SJCRH30 (cell line): ENCODE measurements around the gene RASGRP4. TPM values are rescaled to one million over a fixed set of nuclear protein-coding genes. Genes with fewer than 3 reads are reported as not detected.
"Not testable (repeated sequence)": the region's sequence is repeated elsewhere in the genome, so short reads cannot be mapped to it uniquely, and the experiment has no call there.

Source experiments
- DNase-seq, 2 experiments: peaks; one replicate each; pipeline ENCODE4 v3.0.0-alpha.2; 2015 to 2020
- H3K27ac ChIP-seq: fragments of 250-450 bp; sonication (Bioruptor Pico); 2 replicates; pipeline ENCODE4 v1.5.1; 2020; ENCODE audit warnings: mild to moderate bottlenecking, moderate library complexity
- H3K27me3 ChIP-seq: fragments of 250-450 bp; sonication (Bioruptor Pico); 2 replicates; pipeline ENCODE4 v1.5.1; 2020; ENCODE audit warnings: mild to moderate bottlenecking, moderate library complexity
- H3K36me3 ChIP-seq: fragments of 250-450 bp; sonication (Bioruptor Pico); 2 replicates; pipeline ENCODE4 v1.5.1; 2020; ENCODE audit warnings: mild to moderate bottlenecking, moderate library complexity
- H3K4me1 ChIP-seq: fragments of 250-450 bp; sonication (Bioruptor Pico); 2 replicates; pipeline ENCODE4 v1.5.1; 2020; ENCODE audit warnings: mild to moderate bottlenecking, moderate library complexity
- H3K4me3 ChIP-seq: fragments of 250-450 bp; sonication (Bioruptor Pico); 2 replicates; pipeline ENCODE4 v1.5.1; 2020; ENCODE audit warnings: mild to moderate bottlenecking, moderate library complexity
- H3K9me3 ChIP-seq: fragments of 250-450 bp; sonication (Bioruptor Pico); replicated peaks from 2 replicates; pipeline ENCODE4 v1.5.1; 2020; ENCODE audit warnings: mild to moderate bottlenecking, moderate library complexity
- total RNA-seq: library from RNA; depleted of rRNA; stranded (reverse); fragments of >200 nt; shearing (Covaris generic); gene quantifications from 2 replicates; pipeline ENCODE4 v1.2.3, GENCODE V29; 2014

The RASGRP4 gene
- total RNA-seq, 1 experiment from 2014 or later: 0.73 TPM

DNA sequence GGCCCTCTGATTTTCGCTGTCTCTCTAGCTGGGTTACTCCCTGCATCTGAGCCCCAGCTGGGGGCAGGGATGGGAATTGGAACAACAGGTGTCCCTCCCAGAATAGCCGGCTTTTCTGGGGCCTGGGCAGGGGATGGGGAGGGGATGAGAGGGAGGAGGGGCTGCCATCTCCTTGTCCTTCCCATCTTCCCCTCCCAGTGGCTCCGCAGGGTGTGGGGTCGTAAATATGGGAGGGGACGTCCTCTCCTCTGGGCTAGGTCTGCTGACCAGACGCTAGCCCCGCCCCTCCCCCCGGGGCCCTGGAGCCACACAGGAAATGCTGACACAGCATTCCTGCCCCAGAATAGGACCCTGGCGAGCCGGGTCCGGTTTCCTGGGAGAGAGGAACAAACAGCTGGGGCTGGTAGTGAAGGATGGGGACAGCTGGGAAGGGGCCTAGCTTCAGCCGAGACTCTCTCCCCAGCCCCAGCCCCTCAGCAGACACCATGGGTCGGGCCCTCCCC, 8.6 kb upstream of the RASGRP4 start:
- H3K27me3 ChIP-seq: no peaks in the 10 kb centered on the region
- peak overlapping the region; percentile 98 for H3K27ac ChIP-seq
- DNase-seq: peak; percentile 99 to 100
- peaks cover 11% of the 10 kb centered on the region for H3K36me3 ChIP-seq
- no peaks in the 10 kb centered on the region for H3K9me3 ChIP-seq
- H3K4me3 ChIP-seq: peak overlapping the region; percentile 63
- H3K4me1 ChIP-seq: peaks cover 8% of the 10 kb centered on the region

- Histone ChIP-seq H3K9me3 (no peaks in the 10 kb centered on the region), H3K27ac (peak within 1 kb of the TSS; percentile 98), H3K27me3 (no peaks in the 10 kb centered on the region), H3K4me1 (peaks cover 8% of the 10 kb centered on the region), H3K4me3 (peak within 1 kb of the TSS; percentile 63), H3K36me3 (peaks cover 8% of the 10 kb centered on the region)
- DNase-seq: peak; percentile 95
Measured at GRCh38 chr19:38433268-38433733, 7.3 kb upstream of the RASGRP4 start, which contains the start of gene RYR1. Gene RYR1, plus strand, starts transcription at chr19:38433691. Its CDS starts 139 bp downstream, at chr19:38433830.

DNA sequence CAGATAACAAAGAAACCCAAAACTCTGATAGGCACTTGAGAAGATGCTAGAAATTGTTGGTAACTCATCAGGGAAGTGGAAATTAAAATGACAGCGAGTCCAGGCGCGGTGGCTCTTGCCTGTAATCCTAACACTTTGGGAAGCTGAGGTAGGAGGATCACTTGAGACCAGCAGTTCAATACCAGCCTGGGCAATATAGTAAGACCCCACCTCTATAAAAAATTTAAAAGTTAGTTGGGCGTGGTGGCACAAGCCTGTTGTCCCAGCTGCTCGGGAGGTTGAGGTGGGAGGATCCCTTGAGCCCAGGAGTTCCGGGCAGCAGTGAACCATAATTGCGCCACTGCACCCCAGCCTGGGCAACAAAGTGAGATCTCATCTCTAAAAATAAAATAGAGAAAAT, 4.9 kb upstream of the RASGRP4 start:
- Histone ChIP-seq H3K27ac (no peak overlapping the region), H3K36me3 (no peaks in the 10 kb centered on the region), H3K27me3 (no peaks in the 10 kb centered on the region), H3K9me3 (no peaks in the 10 kb centered on the region), H3K4me1 (peaks cover 12% of the 10 kb centered on the region), H3K4me3 (no peak overlapping the region)
- no peak for DNase-seq

DNA sequence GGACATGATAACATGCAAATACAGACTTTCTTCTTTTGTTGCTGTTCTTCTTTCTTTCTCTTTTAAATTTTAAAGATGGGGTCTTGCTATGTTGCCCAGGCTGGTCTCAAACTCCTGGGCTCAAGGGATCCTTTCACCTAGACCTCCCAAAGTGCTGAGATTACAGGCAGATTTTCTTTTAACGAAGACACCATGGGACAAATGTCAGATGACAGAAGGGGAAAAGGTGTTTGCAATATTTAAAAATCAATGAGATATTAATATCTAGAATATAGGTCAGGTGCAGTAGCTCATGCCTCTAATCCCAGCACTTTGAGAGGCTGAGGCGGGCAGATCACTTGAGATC, 3.8 kb upstream of the RASGRP4 start:
- H3K27ac ChIP-seq: no peak overlapping the region
- no peak for DNase-seq
- no peaks in the 10 kb centered on the region for H3K27me3 ChIP-seq
- no peaks in the 10 kb centered on the region for H3K9me3 ChIP-seq
- no peak overlapping the region for H3K4me3 ChIP-seq
- no peaks in the 10 kb centered on the region for H3K36me3 ChIP-seq
- peaks cover 6% of the 10 kb centered on the region; the same call in 1 of the 2 replicates for H3K4me1 ChIP-seq

DNA sequence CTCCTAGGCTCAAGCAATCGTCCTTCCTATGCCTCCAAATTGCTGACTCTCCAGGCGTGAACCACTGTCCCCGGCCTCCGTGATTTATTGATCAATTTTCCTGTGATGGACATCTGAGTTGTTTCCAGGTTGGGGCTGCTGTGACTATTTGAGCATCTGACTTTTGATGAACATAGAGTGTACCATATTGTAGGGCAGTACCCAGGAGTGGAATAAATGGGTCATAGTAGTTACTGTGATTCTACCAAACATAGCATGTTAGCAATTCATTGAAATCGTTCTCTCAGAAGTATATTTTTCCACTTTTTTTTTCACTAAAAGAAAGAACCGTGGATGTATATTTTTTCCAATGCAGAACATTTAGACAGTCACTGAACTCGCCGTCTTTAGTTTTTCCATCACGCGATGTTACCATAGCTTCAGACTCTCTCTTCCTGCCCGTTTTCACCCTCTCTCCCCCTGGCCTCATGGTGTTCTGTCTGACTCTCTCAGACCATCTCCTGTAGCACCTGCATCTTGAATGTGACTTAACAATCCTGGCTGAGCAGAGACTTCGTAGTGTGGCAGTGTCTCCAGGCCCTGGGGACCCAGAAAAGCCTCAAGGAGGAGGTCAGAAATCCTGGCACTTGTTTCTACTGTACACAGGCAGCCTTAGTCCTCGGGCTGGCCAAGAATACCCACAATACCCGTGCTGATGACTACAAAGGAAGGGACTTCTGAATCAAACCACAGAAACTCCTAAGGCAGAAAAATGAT, 3.2 kb upstream of the RASGRP4 start:
- Histone ChIP-seq H3K4me1 (peaks cover 6% of the 10 kb centered on the region; the same call in 1 of the 2 replicates), H3K9me3 (no peaks in the 10 kb centered on the region), H3K36me3 (no peaks in the 10 kb centered on the region), H3K27me3 (no peaks in the 10 kb centered on the region), H3K27ac (no peak overlapping the region), H3K4me3 (no peak overlapping the region)
- no peak for DNase-seq

GRCh38 chr19:38427035-38427677, 1.1 kb upstream of the RASGRP4 start:
- not testable (repeated sequence) for H3K36me3 ChIP-seq, DNase-seq, H3K4me1 ChIP-seq, H3K27ac ChIP-seq, H3K27me3 ChIP-seq, H3K4me3 ChIP-seq, H3K9me3 ChIP-seq

GRCh38 chr19:38425222-38425809, 703 bp downstream of the RASGRP4 start:
- Histone ChIP-seq H3K4me1 (peaks cover 6% of the 10 kb centered on the region; the same call in 1 of the 2 replicates), H3K27me3 (no peaks in the 10 kb centered on the region), H3K27ac (no peak overlapping the region), H3K9me3 (no peaks in the 10 kb centered on the region), H3K36me3 (no peaks in the 10 kb centered on the region), H3K4me3 (peak overlapping the region; percentile 45)
- DNase-seq: no peak

DNA sequence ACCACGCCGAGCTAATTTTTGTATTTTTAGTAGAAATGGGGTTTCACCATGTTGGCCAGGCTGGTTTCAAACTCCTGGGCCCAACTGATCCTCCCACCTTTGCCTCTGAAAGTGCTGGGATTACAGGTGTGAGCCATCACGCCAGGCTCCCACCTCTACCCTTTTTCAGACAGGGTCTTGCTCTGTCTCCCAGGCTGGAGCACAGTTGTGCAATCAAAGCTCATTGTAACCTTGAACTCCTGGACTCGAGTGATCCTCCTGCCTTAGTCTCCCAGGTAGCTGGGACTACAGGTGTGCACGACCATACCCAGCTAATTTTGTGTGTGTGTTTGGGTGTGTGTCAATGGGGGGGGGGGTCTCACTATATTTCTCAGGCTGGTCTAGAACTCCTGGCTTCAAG, 1.7 kb downstream of the RASGRP4 start:
- Histone ChIP-seq H3K4me3 (no peak overlapping the region), H3K9me3 (no peaks in the 10 kb centered on the region), H3K4me1 (peaks cover 6% of the 10 kb centered on the region; the same call in 1 of the 2 replicates), H3K36me3 (no peaks in the 10 kb centered on the region), H3K27me3 (no peaks in the 10 kb centered on the region), H3K27ac (no peak overlapping the region)
- DNase-seq: no peak

DNA sequence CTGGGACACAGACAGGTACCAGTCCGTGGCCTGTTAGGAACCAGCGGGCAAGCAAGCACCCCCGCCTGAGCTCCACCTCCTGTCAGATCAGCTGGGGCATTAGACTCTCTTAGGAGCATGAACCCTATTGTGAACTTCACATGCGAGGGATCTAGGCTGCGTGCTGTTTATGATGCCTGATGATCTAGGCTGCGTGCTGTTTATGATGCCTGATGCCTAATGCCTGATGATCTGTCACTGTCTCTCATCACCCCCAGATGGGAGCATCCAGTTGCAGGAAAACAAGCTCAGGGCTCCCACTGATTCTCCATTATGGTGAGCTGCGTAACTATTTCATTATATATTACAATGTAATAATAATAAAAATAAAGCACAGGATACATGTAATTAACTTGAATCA, 3.6 kb downstream of the RASGRP4 start:
- no peaks in the 10 kb centered on the region for H3K36me3 ChIP-seq
- no peak overlapping the region for H3K4me3 ChIP-seq
- no peaks in the 10 kb centered on the region for H3K27me3 ChIP-seq
- no peak for DNase-seq
- no peak overlapping the region for H3K27ac ChIP-seq
- no peaks in the 10 kb centered on the region for H3K9me3 ChIP-seq
- peaks cover 11% of the 10 kb centered on the region; the same call in 1 of the 2 replicates for H3K4me1 ChIP-seq

GRCh38 chr19:38421856-38422255, 4.2 kb downstream of the RASGRP4 start:
- Histone ChIP-seq H3K4me3 (no peak overlapping the region), H3K4me1 (peaks cover 16% of the 10 kb centered on the region; the same call in 1 of the 2 replicates), H3K9me3 (no peaks in the 10 kb centered on the region), H3K27me3 (no peaks in the 10 kb centered on the region), H3K27ac (no peak overlapping the region), H3K36me3 (no peaks in the 10 kb centered on the region)
- no peak for DNase-seq

DNA sequence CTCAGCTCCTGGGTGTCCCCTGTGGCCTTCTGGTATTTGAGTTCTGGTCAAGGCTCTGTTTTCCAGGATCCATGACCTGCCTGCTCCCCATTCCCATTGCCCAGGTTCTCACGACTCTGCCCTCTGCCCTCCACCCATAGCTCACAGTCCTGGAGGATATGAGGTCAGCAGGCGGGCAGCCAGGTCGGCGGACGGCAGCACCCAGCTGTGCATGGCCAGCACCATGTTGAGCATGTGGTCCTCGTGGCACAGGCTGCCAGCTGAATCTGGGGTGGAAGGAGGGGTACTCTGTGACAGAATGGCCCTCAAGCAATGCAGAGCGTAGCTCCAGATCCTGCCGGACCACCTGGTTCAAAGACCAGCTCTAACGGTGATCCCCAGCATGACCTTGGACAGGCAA, 5.1 kb downstream of the RASGRP4 start:
- H3K4me3 ChIP-seq: no peak overlapping the region
- DNase-seq: no peak

GRCh38 chr19:38417544-38418506, 8.2 kb downstream of the RASGRP4 start:
- Histone ChIP-seq H3K9me3 (no peaks in the 10 kb centered on the region), H3K4me3 (peak overlapping the region; percentile 47), H3K27me3 (no peaks in the 10 kb centered on the region), H3K36me3 (no peaks in the 10 kb centered on the region), H3K27ac (no peak overlapping the region), H3K4me1 (peaks cover 18% of the 10 kb centered on the region)
- peak; percentile 72 to 74 for DNase-seq

More for the DNA sequence above, 5.1 kb downstream of the RASGRP4 start:
- H3K4me1 ChIP-seq: peaks cover 12% of the 10 kb centered on the region; the same call in 1 of the 2 replicates
- H3K9me3 ChIP-seq: no peaks in the 10 kb centered on the region
- H3K36me3 ChIP-seq: no peaks in the 10 kb centered on the region
- no peak overlapping the region for H3K27ac ChIP-seq
- no peaks in the 10 kb centered on the region for H3K27me3 ChIP-seq

DNA sequence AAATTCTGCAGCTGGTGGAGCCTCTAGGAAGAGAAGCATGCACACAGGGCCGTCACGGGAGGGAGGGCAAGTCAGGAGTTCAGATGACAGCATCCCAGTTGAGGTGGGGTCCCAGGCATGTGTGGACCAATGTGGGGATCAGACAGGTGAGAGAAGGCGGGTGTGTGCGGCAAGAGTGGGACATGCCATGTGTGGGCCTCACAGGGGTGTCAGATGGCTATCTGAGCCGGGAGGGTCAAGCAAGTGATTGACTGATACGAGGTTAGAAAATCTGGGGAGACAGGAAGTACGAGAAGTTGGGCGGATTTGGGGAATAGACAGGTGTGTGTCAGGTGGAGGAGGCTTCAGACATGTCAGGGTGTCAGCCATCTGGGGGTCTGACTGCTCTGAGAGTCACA, 8.9 kb downstream of the RASGRP4 start:
- Histone ChIP-seq H3K36me3 (no peaks in the 10 kb centered on the region), H3K4me1 (peaks cover 24% of the 10 kb centered on the region), H3K27ac (no peak overlapping the region), H3K27me3 (no peaks in the 10 kb centered on the region), H3K9me3 (no peaks in the 10 kb centered on the region), H3K4me3 (no peak overlapping the region)
- no peak for DNase-seq

DNA sequence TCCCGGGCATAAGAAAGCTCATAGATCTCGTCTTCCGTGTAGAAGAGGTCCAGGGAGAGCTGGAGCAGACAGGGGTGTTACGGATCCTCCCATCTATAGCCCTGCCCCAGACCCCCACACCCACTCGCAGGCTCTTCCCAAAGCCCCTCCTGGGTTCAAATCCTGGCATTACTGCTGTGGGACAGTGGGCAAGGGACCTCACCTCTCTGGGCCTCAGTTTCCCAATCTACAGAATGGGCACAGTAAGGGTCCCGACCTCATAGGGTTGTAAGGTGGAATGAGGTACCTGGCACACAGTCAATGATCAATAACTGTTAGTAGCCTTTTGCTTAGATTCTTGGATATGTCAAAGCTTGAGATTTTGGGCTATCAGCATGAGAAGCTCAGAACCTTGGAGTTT, 12.6 kb downstream of the RASGRP4 start:
- H3K27me3 ChIP-seq: no peaks in the 10 kb centered on the region
- H3K36me3 ChIP-seq: no peaks in the 10 kb centered on the region
- H3K4me1 ChIP-seq: peaks cover 33% of the 10 kb centered on the region
- no peak for DNase-seq
- no peak overlapping the region for H3K4me3 ChIP-seq
- H3K9me3 ChIP-seq: no peaks in the 10 kb centered on the region
- H3K27ac ChIP-seq: peak overlapping the region; percentile 34; the same call in 1 of the 2 replicates
